ENCODE data around the gene SCYGR8.
"Not testable (repeated sequence)": the region's sequence is repeated elsewhere in the genome, so short reads cannot be mapped to it uniquely, and the experiment has no call there.

The SCYGR8 gene

GRCh38 chr2:227756261-227756660, 10.6 kb downstream of the SCYGR8 start:
- DNase-seq; in situ Hi-C loops (cut with HindIII; ENCODE audit: low pct_ligation_motif_present, low pct_unique_long_range_greater_than_20kb, low sequenced_read_pairs): not testable (repeated sequence)

- DNase-seq: peak; percentile 90
- in situ Hi-C loops (cut with HindIII; ENCODE audit: low pct_ligation_motif_present, low pct_unique_long_range_greater_than_20kb, low sequenced_read_pairs): no loop called here
Measured at GRCh38 chr2:227759411-227760118, 13.9 kb downstream of the SCYGR8 start.

- DNase-seq: peak; percentile 79
- in situ Hi-C loops (cut with HindIII; ENCODE audit: low pct_ligation_motif_present, low pct_unique_long_range_greater_than_20kb, low sequenced_read_pairs): no loop called here
Measured at GRCh38 chr2:227761740-227762476, 16.2 kb downstream of the SCYGR8 start.

GRCh38 chr2:227765788-227766372, 20.2 kb downstream of the SCYGR8 start:
- no peak for DNase-seq
- in situ Hi-C loops (cut with HindIII; ENCODE audit: low pct_ligation_motif_present, low pct_unique_long_range_greater_than_20kb, low sequenced_read_pairs): no loop called here

GRCh38 chr2:227766373-227766883, 20.7 kb downstream of the SCYGR8 start:
- DNase-seq: peak; percentile 88
- in situ Hi-C loops (cut with HindIII; ENCODE audit: low pct_ligation_motif_present, low pct_unique_long_range_greater_than_20kb, low sequenced_read_pairs): no loop called here

GRCh38 chr2:227767830-227768229, 22.1 kb downstream of the SCYGR8 start:
- in situ Hi-C loops (cut with HindIII; ENCODE audit: low pct_ligation_motif_present, low pct_unique_long_range_greater_than_20kb, low sequenced_read_pairs): no loop called here
- DNase-seq: no peak

GRCh38 chr2:227772197-227772661, 26.5 kb downstream of the SCYGR8 start:
- DNase-seq: no peak
- in situ Hi-C loops (cut with HindIII; ENCODE audit: low pct_ligation_motif_present, low pct_unique_long_range_greater_than_20kb, low sequenced_read_pairs): no loop called here

GRCh38 chr2:227772932-227773331, 27.2 kb downstream of the SCYGR8 start:
- in situ Hi-C loops (cut with HindIII; ENCODE audit: low pct_ligation_motif_present, low pct_unique_long_range_greater_than_20kb, low sequenced_read_pairs): no loop called here
- no peak for DNase-seq

GRCh38 chr2:227774011-227774624, 28.4 kb downstream of the SCYGR8 start:
- peak; percentile 60 for DNase-seq
- in situ Hi-C loops (cut with HindIII; ENCODE audit: low pct_ligation_motif_present, low pct_unique_long_range_greater_than_20kb, low sequenced_read_pairs): no loop called here

GRCh38 chr2:227774895-227775842, 29.5 kb downstream of the SCYGR8 start:
- DNase-seq: no peak
- in situ Hi-C loops (cut with HindIII; ENCODE audit: low pct_ligation_motif_present, low pct_unique_long_range_greater_than_20kb, low sequenced_read_pairs): no loop called here

- in situ Hi-C loops (cut with HindIII; ENCODE audit: low pct_ligation_motif_present, low pct_unique_long_range_greater_than_20kb, low sequenced_read_pairs): no loop called here
Measured at GRCh38 chr2:227780981-227781615, 35.4 kb downstream of the SCYGR8 start.

GRCh38 chr2:227781841-227782240, 36.1 kb downstream of the SCYGR8 start:
- in situ Hi-C loops (cut with HindIII; ENCODE audit: low pct_ligation_motif_present, low pct_unique_long_range_greater_than_20kb, low sequenced_read_pairs): no loop called here
- DNase-seq: no peak

More at GRCh38 chr2:227780981-227781615, 35.4 kb downstream of the SCYGR8 start:
- DNase-seq: no peak

GRCh38 chr2:227782804-227783203, 37.1 kb downstream of the SCYGR8 start:
- DNase-seq: no peak
- in situ Hi-C loops (cut with HindIII; ENCODE audit: low pct_ligation_motif_present, low pct_unique_long_range_greater_than_20kb, low sequenced_read_pairs): no loop called here

GRCh38 chr2:227783404-227784138, 37.9 kb downstream of the SCYGR8 start:
- DNase-seq: no peak
- in situ Hi-C loops (cut with HindIII; ENCODE audit: low pct_ligation_motif_present, low pct_unique_long_range_greater_than_20kb, low sequenced_read_pairs): no loop called here

GRCh38 chr2:227785293-227785692, 39.6 kb downstream of the SCYGR8 start:
- in situ Hi-C loops (cut with HindIII; ENCODE audit: low pct_ligation_motif_present, low pct_unique_long_range_greater_than_20kb, low sequenced_read_pairs): no loop called here
- no peak for DNase-seq

GRCh38 chr2:227788561-227789018, 42.9 kb downstream of the SCYGR8 start:
- in situ Hi-C loops (cut with HindIII; ENCODE audit: low pct_ligation_motif_present, low pct_unique_long_range_greater_than_20kb, low sequenced_read_pairs): no loop called here
- no peak for DNase-seq

- DNase-seq: no peak
- in situ Hi-C loops (cut with HindIII; ENCODE audit: low pct_ligation_motif_present, low pct_unique_long_range_greater_than_20kb, low sequenced_read_pairs): no loop called here
Measured at GRCh38 chr2:227789803-227790202, 44.1 kb downstream of the SCYGR8 start.
